Spleen (tissue), 11 donors: ENCODE results near the gene ORAI3. TPM values are rescaled to one million over a fixed set of nuclear protein-coding genes. Genes with fewer than 3 reads are reported as not detected.
A peak's percentile ranks its signal among the peaks of the same experiment; 100 is the strongest.

Experiments
- DNase-seq: peaks from one replicate; pipeline ENCODE4 v3.0.0-alpha.2; 2020
- H3K27ac ChIP-seq, 8 donors: fragments of 200-600 bp; sonication (generic) in 7 of 8; 1 replicate in 4 of 8; 2 replicates in 4 of 8; pipeline versions ENCODE4 v1.5.0 to v1.8.0; 2016 to 2021; ENCODE audit warnings: inconsistent platforms in 4 of 8, mild to moderate bottlenecking in 4 of 8, moderate library complexity in 1 of 8
- H3K27me3 ChIP-seq, 7 donors: fragments of 200-600 bp; sonication (generic) in 6 of 7; replicated peaks in 1 of 7; 1 replicate in 4 of 7; 2 replicates in 3 of 7; pipeline versions ENCODE4 v1.5.0 to v1.8.0; 2016 to 2021; ENCODE audit warnings: inconsistent platforms in 3 of 7, mild to moderate bottlenecking in 1 of 7
- H3K36me3 ChIP-seq, 6 donors: fragments of 200-600 bp; sonication (generic) in 5 of 6; 1 replicate in 4 of 6; 2 replicates in 2 of 6; pipeline versions ENCODE4 v1.5.0 to v1.8.0; 2016 to 2021; ENCODE audit warnings: inconsistent platforms in 2 of 6
- H3K4me1 ChIP-seq, 6 donors: fragments of 200-600 bp; sonication (generic) in 5 of 6; 1 replicate in 3 of 6; 2 replicates in 3 of 6; pipeline versions ENCODE4 v1.5.0 to v1.8.0; 2016 to 2021; ENCODE audit warnings: inconsistent platforms in 3 of 6
- H3K4me3 ChIP-seq, 8 donors: fragments of 200-600 bp; sonication (generic) in 7 of 8; 1 replicate in 4 of 8; 2 replicates in 4 of 8; pipeline versions ENCODE4 v1.5.0 to v1.8.0; 2016 to 2021; ENCODE audit warnings: inconsistent platforms in 4 of 8, mild to moderate bottlenecking in 4 of 8, moderate library complexity in 2 of 8
- H3K9me3 ChIP-seq, 8 donors: fragments of 200-600 bp; sonication (generic) in 7 of 8; 1 replicate in 4 of 8; 2 replicates in 4 of 8; pipeline versions ENCODE4 v1.5.0 to v1.8.0; 2016 to 2021; ENCODE audit warnings: inconsistent platforms in 4 of 8
- POLR2A ChIP-seq, 3 donors: fragments of 450-650 bp; IDR thresholded peaks; one replicate each; pipeline ENCODE4 v1.5.1; 2017; ENCODE audit warnings: antibody characterized with exemption in 3 of 3, mild to moderate bottlenecking in 1 of 3
- POLR2AphosphoS5 ChIP-seq, 3 donors: sonication (generic); formaldehyde crosslinking; IDR thresholded peaks; one replicate each; pipeline ENCODE4 v1.5.1; 2017; ENCODE audit warnings: antibody characterized with exemption in 3 of 3
- WGBS, 5 donors: extraction: QIAGEN DNeasy Blood & Tissue Kit in 3 of 5; methylation state at CpG; one replicate each; pipeline versions ENCODE4 v1.1.5 to v1.1.7; 2013 to 2018; 5-methylcytosine and 5-hydroxymethylcytosine counted together
- intact Hi-C: fragments of 100-400 bp; cut with DNase I; formaldehyde crosslinking; loops from one replicate; pipeline ENCODE4 v1.15.0; 2023; ENCODE audit warnings: low total_unique reads
- polyA plus RNA-seq, 3 donors: library from polyadenylated mRNA; stranded (reverse); fragments of 200-250 nt; gene quantifications; one replicate each; pipeline ENCODE4 v1.2.1, GENCODE V29; 2013
- total RNA-seq, 7 donors: library from RNA; depleted of rRNA in 3 of 7; stranded (reverse); fragments of >200 nt in 3 of 7; fragmentation: NEBNext Ultra II Directional in 4 of 7; extraction: Animal tissue kit (Norgen Biotek cat#: 25700) in 4 of 7; gene quantifications; one replicate each; pipeline versions ENCODE4 v1.1.0 to v1.2.1, GENCODE V29; 2016 to 2021
- TF ChIP-seq, protein P1 (sequence below), 11 experiments: fragments of 200-600 bp in 7 of 11; fragments of 450-650 bp in 4 of 11; sonication (generic) in 4 of 11; IDR thresholded peaks in 8 of 11; conservative IDR thresholded peaks in 3 of 11; 1 replicate in 7 of 11; 2 replicates in 4 of 11; pipeline versions ENCODE4 v1.4.0 to v1.8.0; 2016 to 2021; ENCODE audit warnings: antibody characterized with exemption in 11 of 11, inconsistent platforms in 4 of 11, mild to moderate bottlenecking in 1 of 11
- donor health status: healthy with polysubstance abuse.
- donor health status: DM: no; HTN: no; CAD: no; lungs with moderate emphysema.
- donor health status: DM: no; HTN: no; CAD: no.
- donor health status: Bipolar disorder and iron deficiency.
- donor health status: healthy.
- donor health status: DM: no; HTN: no; CAD: no.
- donor health status: DM: yes; HTN: yes; CAD: no.

Gene ORAI3
- total and polyA plus RNA-seq, 10 donors, result 20.7 to 44.8 (median 26.3) TPM

DNA sequence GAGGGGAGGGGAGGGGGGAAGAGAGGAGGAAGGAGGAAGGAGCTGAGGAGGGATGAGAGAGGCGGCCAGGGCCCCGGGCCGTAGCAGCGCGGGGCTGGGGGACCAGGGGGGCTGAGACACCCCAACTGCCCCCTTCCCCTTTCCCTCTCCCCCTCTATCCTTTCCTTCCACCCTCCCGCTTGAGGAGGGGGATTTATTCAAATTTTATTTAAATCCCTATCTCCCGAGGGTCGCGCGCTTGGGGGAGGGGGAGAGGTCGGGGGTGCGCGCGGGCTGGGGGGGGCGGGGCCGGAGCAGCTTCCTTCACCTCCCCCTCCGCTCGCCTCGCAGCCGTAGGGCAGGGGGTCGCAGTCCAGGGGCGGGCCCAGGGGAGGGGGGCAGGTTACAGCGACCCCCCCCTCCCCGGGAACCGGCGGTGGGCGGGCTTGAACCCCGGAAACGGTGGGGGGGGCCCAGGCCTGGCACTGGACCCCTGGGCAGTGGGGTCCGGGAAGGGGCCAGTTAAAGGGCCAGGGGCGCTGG is 25.3 kb upstream of the ORAI3 start, which contains the start of gene FBXL19:
Gene FBXL19, plus strand, starts transcription at position 19 of the 522 bp plus-strand sequence. CDS start 2,183 bp downstream, outside the sequence.
- Histone ChIP-seq H3K4me3 (peak within 1 kb of the TSS; percentile 47 to 95 (median 78)), H3K36me3 (peaks cover 0 to 32% (median 5%) of the 10 kb centered on the region in 6 donors), H3K4me1 (peaks cover 7 to 45% (median 22%) of the 10 kb centered on the region in 6 donors), H3K27ac (peak within 1 kb of the TSS; percentile 89 to 99 (median 96)), H3K9me3 (no peaks in the 10 kb centered on the region), H3K27me3 (no peaks in the 10 kb centered on the region)
- intact Hi-C loops, result no loop called here
- peak; percentile 92 for DNase-seq
- TF ChIP-seq, protein P1, sequence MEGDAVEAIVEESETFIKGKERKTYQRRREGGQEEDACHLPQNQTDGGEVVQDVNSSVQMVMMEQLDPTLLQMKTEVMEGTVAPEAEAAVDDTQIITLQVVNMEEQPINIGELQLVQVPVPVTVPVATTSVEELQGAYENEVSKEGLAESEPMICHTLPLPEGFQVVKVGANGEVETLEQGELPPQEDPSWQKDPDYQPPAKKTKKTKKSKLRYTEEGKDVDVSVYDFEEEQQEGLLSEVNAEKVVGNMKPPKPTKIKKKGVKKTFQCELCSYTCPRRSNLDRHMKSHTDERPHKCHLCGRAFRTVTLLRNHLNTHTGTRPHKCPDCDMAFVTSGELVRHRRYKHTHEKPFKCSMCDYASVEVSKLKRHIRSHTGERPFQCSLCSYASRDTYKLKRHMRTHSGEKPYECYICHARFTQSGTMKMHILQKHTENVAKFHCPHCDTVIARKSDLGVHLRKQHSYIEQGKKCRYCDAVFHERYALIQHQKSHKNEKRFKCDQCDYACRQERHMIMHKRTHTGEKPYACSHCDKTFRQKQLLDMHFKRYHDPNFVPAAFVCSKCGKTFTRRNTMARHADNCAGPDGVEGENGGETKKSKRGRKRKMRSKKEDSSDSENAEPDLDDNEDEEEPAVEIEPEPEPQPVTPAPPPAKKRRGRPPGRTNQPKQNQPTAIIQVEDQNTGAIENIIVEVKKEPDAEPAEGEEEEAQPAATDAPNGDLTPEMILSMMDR (IDR thresholded peaks at IDR 0.05 in 8 of 11, conservative IDR thresholded peaks at IDR 0.05 in 3 of 11), result no peak
- TF ChIP-seq POLR2AphosphoS5 (IDR thresholded peaks at IDR 0.05), result no peak
- WGBS, 5 donors, result 0 to 2% (median 0%) methylated on average over 22 to 31 of the region's 31 CpGs

DNA sequence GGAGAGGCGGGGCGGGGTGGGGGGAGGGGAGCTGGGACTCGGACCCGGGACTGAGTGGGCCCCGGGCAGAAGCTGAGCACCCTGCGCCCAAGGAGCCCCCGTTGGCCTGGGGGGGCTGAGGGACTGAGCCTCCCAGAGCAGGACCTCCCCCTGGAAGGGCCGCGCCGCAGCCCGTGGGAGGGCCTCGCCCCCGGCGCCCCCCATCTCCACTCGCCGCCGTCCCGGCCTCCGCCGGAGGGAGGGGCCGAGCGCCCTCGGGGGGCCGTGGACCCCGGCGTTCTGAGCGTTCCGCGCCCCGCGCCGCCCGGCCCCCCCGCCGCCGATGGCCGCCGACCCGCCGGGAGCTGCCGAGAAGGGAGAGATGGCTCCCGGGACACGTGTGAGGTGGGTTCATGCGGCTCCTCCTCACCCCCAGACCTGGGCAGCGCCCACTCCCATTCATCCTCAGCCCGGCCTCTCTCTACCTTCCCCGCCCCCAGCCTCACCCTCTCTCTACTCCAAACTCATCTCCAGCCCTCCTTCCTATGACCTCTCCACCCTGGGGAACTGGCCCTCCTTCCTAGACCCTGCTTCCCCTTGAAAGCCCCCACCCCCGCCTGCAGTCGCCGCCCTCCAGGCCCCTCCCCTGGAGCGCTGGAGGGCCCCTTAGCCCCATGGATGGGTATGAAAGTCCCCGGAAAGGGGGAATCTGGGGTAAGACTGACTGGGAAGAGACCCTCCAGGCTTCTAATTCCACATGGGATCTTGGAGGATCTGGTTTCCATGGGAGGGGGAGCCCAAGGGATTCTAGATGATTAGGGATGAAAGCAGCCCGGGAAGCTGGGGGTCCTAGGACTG is 24.6 kb upstream of the ORAI3 start:
- H3K27me3 ChIP-seq, result no peaks in the 10 kb centered on the region
- TF ChIP-seq POLR2AphosphoS5 (IDR thresholded peaks at IDR 0.05) (no peak), POLR2A (IDR thresholded peaks at IDR 0.05) (no peak)
- TF ChIP-seq, protein P1 (IDR thresholded peaks at IDR 0.05 in 8 of 11, conservative IDR thresholded peaks at IDR 0.05 in 3 of 11), result no peak
- H3K27ac ChIP-seq, result peak overlapping the region in 7 of 8 donors; percentile 71 to 97 (median 96)
- peaks cover 0 to 39% (median 6%) of the 10 kb centered on the region in 6 donors for H3K36me3 ChIP-seq
- peaks cover 7 to 45% (median 22%) of the 10 kb centered on the region in 6 donors for H3K4me1 ChIP-seq
- peak; percentile 91 for DNase-seq
- H3K4me3 ChIP-seq, result peak overlapping the region; percentile 47 to 95 (median 76)
- 4 to 10% (median 9%) methylated on average over 22 to 53 of the region's 53 CpGs for WGBS, 5 donors
- H3K9me3 ChIP-seq, result no peaks in the 10 kb centered on the region
- intact Hi-C loops, result no loop called here

DNA sequence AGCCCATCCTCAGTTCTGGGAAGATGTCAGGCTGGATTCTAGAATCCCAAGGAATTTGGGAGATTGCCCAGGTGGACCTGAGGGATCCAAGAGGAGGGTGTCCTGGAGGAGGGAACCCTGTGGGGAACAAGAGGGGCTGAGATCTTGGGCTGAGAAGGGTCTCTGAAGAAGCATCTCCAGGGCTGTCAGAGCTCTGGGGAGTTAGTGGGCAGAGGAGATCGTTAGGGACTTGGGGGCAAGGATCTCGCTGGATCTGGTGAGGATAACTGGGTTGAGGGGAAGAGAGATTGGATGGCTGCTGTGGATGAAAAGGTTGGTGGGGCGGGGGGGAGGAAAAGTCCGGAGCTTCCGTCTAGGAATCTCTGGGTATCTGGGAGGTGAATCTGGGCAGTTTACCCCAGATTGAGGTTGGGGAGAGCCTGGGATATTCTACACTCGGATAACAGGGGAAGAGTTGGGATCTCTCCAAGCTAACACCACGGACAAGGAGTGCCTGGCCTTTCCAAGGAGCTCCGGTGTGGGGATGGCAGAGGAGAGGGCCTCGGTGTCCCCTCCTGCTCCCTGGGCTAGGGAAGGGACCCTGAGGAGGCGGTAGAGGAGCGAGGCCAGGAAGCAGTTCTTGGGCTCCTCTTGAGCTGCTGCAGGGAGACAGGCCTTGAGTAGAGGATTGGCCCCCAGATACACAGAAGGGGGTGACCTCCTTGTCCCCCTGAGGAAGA is 23.8 kb upstream of the ORAI3 start:
- Histone ChIP-seq H3K27me3 (no peaks in the 10 kb centered on the region), H3K27ac (peak overlapping the region in 4 of 8 donors; percentile 95 to 97 (median 96)), H3K4me1 (peaks cover 7 to 45% (median 22%) of the 10 kb centered on the region in 6 donors), H3K9me3 (no peaks in the 10 kb centered on the region), H3K36me3 (peaks cover 0 to 47% (median 8%) of the 10 kb centered on the region in 6 donors), H3K4me3 (peak overlapping the region in 2 of 8 donors; percentile 90 to 95)
- WGBS, 5 donors, result 77 to 89% (median 86%) methylated on average over 10 to 11 of the region's 11 CpGs
- intact Hi-C loops, result no loop called here
- TF ChIP-seq POLR2AphosphoS5 (IDR thresholded peaks at IDR 0.05) (no peak), POLR2A (IDR thresholded peaks at IDR 0.05) (no peak)
- TF ChIP-seq, protein P1 (IDR thresholded peaks at IDR 0.05 in 8 of 11, conservative IDR thresholded peaks at IDR 0.05 in 3 of 11), result no peak
- DNase-seq, result no peak
